SK-N-SH treated with all-trans-retinoic acid at 6 μM for 48 hours (cell line): ENCODE measurements around the gene TMEM131L.

Experiments
- ATAC-seq: fragments of 200-7000 bp; cut with Tn5 transposase; 3 replicates; pipeline ENCODE4 v1.9.1; 2020; ENCODE audit warnings: mild to moderate bottlenecking, moderate library complexity
- ARNTL ChIP-seq: fragments of 450-650 bp; formaldehyde crosslinking; IDR thresholded peaks from 2 replicates; pipeline ENCODE4 v1.5.0; 2020; ENCODE audit warnings: low read depth, mild to moderate bottlenecking, moderate library complexity, borderline replicate concordance
- BACH2 ChIP-seq: fragments of 250-450 bp; sonication (Bioruptor Pico); IDR thresholded peaks from 2 replicates; pipeline ENCODE4 v1.9.0; 2021; ENCODE audit warnings: mild to moderate bottlenecking, borderline replicate concordance
- CREB5 ChIP-seq: fragments of 250-450 bp; sonication (Bioruptor Pico); IDR thresholded peaks from 2 replicates; pipeline ENCODE4 v1.5.1; 2020; ENCODE audit warnings: low read depth, mild to moderate bottlenecking, moderate library complexity
- CSDC2 ChIP-seq: fragments of 250-450 bp; sonication (Bioruptor Pico); IDR thresholded peaks from 2 replicates; pipeline ENCODE4 v1.5.0; 2020; ENCODE audit warnings: mild to moderate bottlenecking, moderate library complexity
- CSRNP3 ChIP-seq: fragments of 250-450 bp; sonication (Bioruptor Pico); IDR thresholded peaks from 2 replicates; pipeline ENCODE4 v1.5.1; 2021; ENCODE audit warnings: mild to moderate bottlenecking, moderate library complexity
- ESRRG ChIP-seq: fragments of 250-450 bp; sonication (Bioruptor Pico); IDR thresholded peaks from 2 replicates; pipeline ENCODE4 v1.6.1; 2021; ENCODE audit warnings: mild to moderate bottlenecking
- GLIS3 ChIP-seq: fragments of 250-450 bp; sonication (Bioruptor Pico); IDR thresholded peaks from 2 replicates; pipeline ENCODE4 v1.5.0; 2020; ENCODE audit warnings: mild to moderate bottlenecking, moderate library complexity
- ISL1 ChIP-seq: fragments of 250-450 bp; sonication (Bioruptor Pico); IDR thresholded peaks from 2 replicates; pipeline ENCODE4 v2.1.2; 2022; ENCODE audit warnings: mild to moderate bottlenecking, moderate library complexity
- OSR1 ChIP-seq: fragments of 250-450 bp; sonication (Bioruptor Pico); IDR thresholded peaks from 2 replicates; pipeline ENCODE4 v1.8.0; 2022; ENCODE audit warnings: moderate library complexity, mild to moderate bottlenecking, inconsistent platforms
- PATZ1 ChIP-seq: fragments of 250-450 bp; sonication (Bioruptor Pico); IDR thresholded peaks from 2 replicates; pipeline ENCODE4 v1.8.0; 2020; ENCODE audit warnings: mild to moderate bottlenecking, moderate library complexity, borderline replicate concordance
- POU6F1 ChIP-seq: fragments of 250-450 bp; sonication (Bioruptor Pico); IDR thresholded peaks from 2 replicates; pipeline ENCODE4 v1.8.0; 2021; ENCODE audit warnings: low read depth, mild to moderate bottlenecking, moderate library complexity, borderline replicate concordance
- PPARA ChIP-seq: fragments of 250-450 bp; sonication (Bioruptor Pico); IDR thresholded peaks from 2 replicates; pipeline ENCODE4 v1.5.0; 2020; ENCODE audit warnings: mild to moderate bottlenecking, borderline replicate concordance
- SNAI2 ChIP-seq: fragments of 250-450 bp; sonication (Bioruptor Pico); IDR thresholded peaks from 2 replicates; pipeline ENCODE4 v1.5.0; 2020; ENCODE audit warnings: mild to moderate bottlenecking, moderate library complexity
- TCF4 ChIP-seq: fragments of 250-450 bp; sonication (Bioruptor Pico); IDR thresholded peaks from 2 replicates; pipeline ENCODE4 v1.8.0; 2021; ENCODE audit warnings: mild to moderate bottlenecking, moderate library complexity, borderline replicate concordance
- TOX ChIP-seq: fragments of 250-450 bp; sonication (Bioruptor Pico); IDR thresholded peaks from 2 replicates; pipeline ENCODE4 v1.8.0; 2021; ENCODE audit warnings: mild to moderate bottlenecking, moderate library complexity, borderline replicate concordance
- ZC3H10 ChIP-seq: fragments of 250-450 bp; sonication (Bioruptor Pico); IDR thresholded peaks from 2 replicates; pipeline ENCODE4 v1.5.1; 2021; ENCODE audit warnings: mild to moderate bottlenecking, moderate library complexity
- ZFP3 ChIP-seq: fragments of 250-450 bp; sonication (Bioruptor Pico); IDR thresholded peaks from 2 replicates; pipeline ENCODE4 v1.5.0; 2020; ENCODE audit warnings: mild to moderate bottlenecking, moderate library complexity
- ZNF565 ChIP-seq: fragments of 450-650 bp; formaldehyde crosslinking; conservative IDR thresholded peaks from 2 replicates; pipeline ENCODE4 v1.5.0; 2020; ENCODE audit warnings: low read depth, mild to moderate bottlenecking, moderate library complexity
- ZNF70 ChIP-seq: fragments of 450-650 bp; formaldehyde crosslinking; IDR thresholded peaks from 2 replicates; pipeline ENCODE4 v1.5.0; 2020; ENCODE audit warnings: mild to moderate bottlenecking, moderate library complexity
- ZNF8 ChIP-seq: fragments of 450-650 bp; formaldehyde crosslinking; IDR thresholded peaks from 2 replicates; pipeline ENCODE4 v1.5.0; 2020; ENCODE audit warnings: mild to moderate bottlenecking, moderate library complexity
- TF ChIP-seq, protein P1 (sequence below): fragments of 250-450 bp; sonication (Bioruptor Pico); IDR thresholded peaks from 2 replicates; pipeline ENCODE4 v1.5.0; 2020; ENCODE audit warnings: mild to moderate bottlenecking, moderate library complexity

TMEM131L gene

DNA sequence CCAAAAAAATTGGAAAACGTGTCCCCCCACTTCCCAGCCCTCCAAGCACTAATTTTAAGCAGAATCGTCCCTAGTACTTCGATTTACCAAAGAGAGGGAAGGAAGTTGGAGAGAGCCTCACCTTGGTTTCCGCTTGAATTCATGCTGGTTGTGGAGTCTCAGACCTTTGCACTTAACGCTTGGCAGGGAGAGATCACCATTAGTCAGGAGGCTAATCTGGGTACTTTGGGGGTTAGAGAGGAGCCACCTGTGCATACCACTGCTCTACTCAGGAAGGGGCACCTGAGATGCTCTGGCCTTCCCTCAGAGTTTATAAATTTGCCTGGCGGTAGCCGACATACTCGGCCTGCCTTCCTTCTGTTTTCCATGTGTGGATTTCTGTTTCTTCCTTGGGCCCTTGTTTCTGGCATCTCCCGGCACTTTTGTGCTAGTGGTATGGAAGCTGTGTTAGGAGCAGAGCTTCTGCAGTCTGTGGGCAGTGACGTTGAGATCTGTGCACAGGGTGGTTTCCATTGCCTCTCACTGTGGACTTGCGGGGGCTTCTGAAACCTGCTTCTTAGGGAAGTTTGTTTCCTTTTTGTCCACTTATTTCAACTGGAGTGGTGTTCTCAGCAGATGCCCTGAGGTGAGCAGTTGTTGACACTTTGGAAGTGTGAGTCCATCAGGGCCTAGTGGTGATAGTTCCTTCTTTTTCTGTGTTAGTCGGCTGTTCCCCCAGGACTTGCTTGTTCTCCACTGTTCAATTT lies 104.2 kb downstream of the TMEM131L start:
- no peak for ATAC-seq
- no peak for TF ChIP-seq ZC3H10
- no peak for TF ChIP-seq PATZ1
- TF ChIP-seq ISL1, result no peak
- no peak for TF ChIP-seq BACH2 (CRISPR knock-in tag)
- no peak for TF ChIP-seq OSR1 (CRISPR knock-in tag)
- no peak for TF ChIP-seq ESRRG (CRISPR knock-in tag)
- no peak for TF ChIP-seq CREB5 (CRISPR knock-in tag)
- no peak for TF ChIP-seq ZNF565 (CRISPR knock-in tag)
- no peak for TF ChIP-seq ZNF70
- no peak for TF ChIP-seq ZFP3 (CRISPR knock-in tag)
- no peak for TF ChIP-seq SNAI2

DNA sequence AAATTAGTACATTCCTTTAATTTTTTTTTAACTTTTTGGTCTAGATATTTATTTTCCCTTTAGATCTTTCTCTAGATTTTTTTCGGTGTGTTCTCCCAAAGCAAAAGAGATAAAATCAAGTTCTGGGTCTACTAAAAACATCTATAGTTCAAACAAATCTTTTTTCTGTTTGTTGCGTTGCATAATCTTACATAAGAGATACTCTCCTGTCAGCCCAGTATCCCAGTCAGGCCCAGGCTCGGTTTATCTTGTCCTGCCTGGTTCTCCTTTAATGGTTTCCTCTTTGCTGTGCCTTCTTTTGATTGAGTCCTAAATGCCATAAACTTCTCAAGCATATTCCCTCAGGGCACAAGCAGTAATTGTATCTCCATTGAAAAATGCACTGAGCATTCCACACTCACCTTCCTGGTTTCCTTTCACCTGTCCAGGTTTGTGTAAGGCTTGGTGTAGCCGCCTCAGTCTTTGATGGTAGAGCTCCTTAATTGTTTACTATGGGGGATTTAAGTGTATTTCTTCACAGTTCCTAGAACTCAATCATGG lies 104.9 kb downstream of the TMEM131L start:
- TF ChIP-seq POU6F1 (CRISPR knock-in tag) (no peak), PPARA (CRISPR knock-in tag) (no peak), CSRNP3 (CRISPR knock-in tag) (no peak), CREB5 (CRISPR knock-in tag) (no peak), TCF4 (CRISPR knock-in tag) (no peak), ARNTL (CRISPR knock-in tag) (no peak)

GRCh38 chr4:153572609-153573008 lies 106.4 kb downstream of the TMEM131L start:
- TF ChIP-seq GLIS3 (CRISPR knock-in tag) (no peak), PATZ1 (no peak), ZFP3 (CRISPR knock-in tag) (no peak), ZNF565 (CRISPR knock-in tag) (no peak), ZNF8 (CRISPR knock-in tag) (no peak), ARNTL (CRISPR knock-in tag) (no peak), ZNF70 (no peak), CSRNP3 (CRISPR knock-in tag) (no peak), TCF4 (CRISPR knock-in tag) (no peak), ESRRG (CRISPR knock-in tag) (no peak), TOX (CRISPR knock-in tag) (no peak), ISL1 (no peak), CSDC2 (CRISPR knock-in tag) (no peak)
- TF ChIP-seq, protein P1, sequence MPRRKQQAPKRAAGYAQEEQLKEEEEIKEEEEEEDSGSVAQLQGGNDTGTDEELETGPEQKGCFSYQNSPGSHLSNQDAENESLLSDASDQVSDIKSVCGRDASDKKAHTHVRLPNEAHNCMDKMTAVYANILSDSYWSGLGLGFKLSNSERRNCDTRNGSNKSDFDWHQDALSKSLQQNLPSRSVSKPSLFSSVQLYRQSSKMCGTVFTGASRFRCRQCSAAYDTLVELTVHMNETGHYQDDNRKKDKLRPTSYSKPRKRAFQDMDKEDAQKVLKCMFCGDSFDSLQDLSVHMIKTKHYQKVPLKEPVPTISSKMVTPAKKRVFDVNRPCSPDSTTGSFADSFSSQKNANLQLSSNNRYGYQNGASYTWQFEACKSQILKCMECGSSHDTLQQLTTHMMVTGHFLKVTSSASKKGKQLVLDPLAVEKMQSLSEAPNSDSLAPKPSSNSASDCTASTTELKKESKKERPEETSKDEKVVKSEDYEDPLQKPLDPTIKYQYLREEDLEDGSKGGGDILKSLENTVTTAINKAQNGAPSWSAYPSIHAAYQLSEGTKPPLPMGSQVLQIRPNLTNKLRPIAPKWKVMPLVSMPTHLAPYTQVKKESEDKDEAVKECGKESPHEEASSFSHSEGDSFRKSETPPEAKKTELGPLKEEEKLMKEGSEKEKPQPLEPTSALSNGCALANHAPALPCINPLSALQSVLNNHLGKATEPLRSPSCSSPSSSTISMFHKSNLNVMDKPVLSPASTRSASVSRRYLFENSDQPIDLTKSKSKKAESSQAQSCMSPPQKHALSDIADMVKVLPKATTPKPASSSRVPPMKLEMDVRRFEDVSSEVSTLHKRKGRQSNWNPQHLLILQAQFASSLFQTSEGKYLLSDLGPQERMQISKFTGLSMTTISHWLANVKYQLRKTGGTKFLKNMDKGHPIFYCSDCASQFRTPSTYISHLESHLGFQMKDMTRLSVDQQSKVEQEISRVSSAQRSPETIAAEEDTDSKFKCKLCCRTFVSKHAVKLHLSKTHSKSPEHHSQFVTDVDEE (CRISPR knock-in tag), result no peak
- no peak for ATAC-seq

More for the DNA sequence above, 104.9 kb downstream of the TMEM131L start:
- no peak for ATAC-seq
